DND-41 (cell line): ENCODE data around the gene XRN2.

Experiments used
- ATAC-seq: fragments of 200-7000 bp; cut with Tn5 transposase; 3 replicates; pipeline ENCODE4 v1.9.1; 2021; ENCODE audit warnings: low read depth; ENCODE audit not compliant: insufficient read depth
- DNase-seq: peaks from one replicate; pipeline ENCODE4 v3.0.0-alpha.2; 2020
- H2AFZ ChIP-seq: 2 replicates; pipeline ENCODE4 v1.6.0; 2012; ENCODE audit warnings: low read depth, low read length
- H3K27ac ChIP-seq: 2 replicates; pipeline ENCODE4 v1.5.1; 2012; ENCODE audit warnings: low read length, inconsistent platforms
- H3K27me3 ChIP-seq: fragments of 200-600 bp; sonication (generic); 2 replicates; pipeline ENCODE4 v1.6.0; 2012; ENCODE audit warnings: low read length, mild to moderate bottlenecking, inconsistent platforms; ENCODE audit not compliant: insufficient read depth, poor library complexity
- H3K36me3 ChIP-seq: 2 replicates; pipeline ENCODE4 v1.5.1; 2012; ENCODE audit warnings: low read length, inconsistent platforms; ENCODE audit not compliant: insufficient read depth
- H3K4me1 ChIP-seq: 2 replicates; pipeline ENCODE4 v1.5.1; 2012; ENCODE audit warnings: mild to moderate bottlenecking, low read length; ENCODE audit not compliant: insufficient read depth
- H3K4me2 ChIP-seq: 2 replicates; pipeline ENCODE4 v1.6.0; 2012; ENCODE audit warnings: mild to moderate bottlenecking, moderate library complexity, low read length, inconsistent platforms; ENCODE audit not compliant: insufficient read depth
- H3K4me3 ChIP-seq, 2 experiments: fragments of 200-600 bp in 1 of 2; shearing (Covaris generic) in 1 of 2; 2 replicates each; pipeline ENCODE4 v1.5.1; 2012 to 2016; ENCODE audit warnings: inconsistent platforms in 2 of 2, low read length in 2 of 2, mild to moderate bottlenecking in 2 of 2, low read depth in 1 of 2, moderate library complexity in 1 of 2
- H3K79me2 ChIP-seq: 2 replicates; pipeline ENCODE4 v1.6.0; 2012; ENCODE audit warnings: low read length, inconsistent platforms; ENCODE audit not compliant: insufficient read depth
- H3K9ac ChIP-seq: 2 replicates; pipeline ENCODE4 v1.6.0; 2012; ENCODE audit warnings: low read depth, mild to moderate bottlenecking, inconsistent platforms, low read length, moderate library complexity
- H3K9me3 ChIP-seq: 2 replicates; pipeline ENCODE4 v1.5.1; 2012; ENCODE audit warnings: low read length, moderate library complexity, mild to moderate bottlenecking, inconsistent platforms; ENCODE audit not compliant: insufficient read depth, severe bottlenecking
- H4K20me1 ChIP-seq: 2 replicates; pipeline ENCODE4 v1.6.0; 2012; ENCODE audit warnings: low read length; ENCODE audit not compliant: insufficient read depth
- EZH2 ChIP-seq: IDR thresholded peaks from 3 replicates; pipeline ENCODE4 v1.6.1; 2012; ENCODE audit warnings: borderline replicate concordance, low read depth, mild to moderate bottlenecking, moderate library complexity, low read length, inconsistent platforms; ENCODE audit not compliant: severe bottlenecking
- TF ChIP-seq, protein P1 (sequence below): IDR thresholded peaks from 2 replicates; pipeline ENCODE4 v1.5.1; 2012; ENCODE audit warnings: borderline replicate concordance, low read length, moderate library complexity, mild to moderate bottlenecking; ENCODE audit not compliant: poor library complexity, severe bottlenecking; ENCODE audit errors: extremely low read depth

Gene XRN2

DNA sequence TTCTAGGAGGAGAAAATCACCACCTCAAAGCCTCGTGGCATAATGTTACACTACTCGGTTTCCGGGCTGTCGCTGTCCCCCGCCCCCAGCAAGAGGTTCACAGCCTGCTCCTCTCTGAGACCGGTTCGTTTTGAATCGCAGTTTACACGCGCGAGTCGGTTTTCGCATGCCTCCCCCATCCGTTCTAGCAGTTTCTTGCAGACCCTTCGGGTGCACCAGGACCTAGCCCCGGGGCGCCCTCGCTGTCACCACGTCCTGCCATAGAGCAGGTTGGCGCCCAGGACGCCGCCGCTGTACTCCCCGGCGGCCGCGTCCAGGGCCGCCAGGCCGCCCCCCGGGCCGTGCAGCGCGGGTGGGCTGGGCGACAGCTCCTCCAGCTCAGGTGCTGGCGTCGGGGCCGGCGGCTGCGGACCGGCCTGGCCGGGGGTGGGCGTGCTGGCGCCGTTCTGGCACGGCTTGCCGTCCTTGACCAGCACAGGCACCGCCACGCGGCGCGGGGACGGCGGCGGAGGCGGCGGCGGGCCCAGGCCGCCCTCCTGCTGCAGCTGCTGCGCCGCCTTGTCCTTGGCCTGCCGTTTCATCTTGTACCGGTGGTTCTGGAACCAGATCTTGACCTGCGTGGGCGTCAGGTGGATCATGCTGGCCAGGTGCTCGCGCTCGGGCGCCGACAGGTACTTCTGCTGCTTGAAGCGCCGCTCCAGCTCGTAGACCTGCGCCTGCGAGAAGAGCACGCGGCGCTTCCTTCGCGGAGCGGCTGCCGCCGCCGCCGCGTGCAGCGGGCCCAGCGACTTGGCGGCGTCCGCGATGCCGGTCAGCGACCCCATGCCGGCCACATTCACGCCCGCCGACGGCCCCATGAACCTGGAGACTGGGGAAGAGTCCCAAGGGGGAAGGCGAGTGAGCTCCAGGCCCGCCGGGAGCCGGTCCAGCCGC is 92.8 kb downstream of the XRN2 start:
- H3K4me2 ChIP-seq, result no peak overlapping the region
- peaks cover 15% of the 10 kb centered on the region for H3K27me3 ChIP-seq
- no peak for DNase-seq
- H3K9me3 ChIP-seq, result no peaks in the 10 kb centered on the region
- H3K79me2 ChIP-seq, result no peaks in the 10 kb centered on the region
- H4K20me1 ChIP-seq, result no peaks in the 10 kb centered on the region
- TF ChIP-seq, protein P1, sequence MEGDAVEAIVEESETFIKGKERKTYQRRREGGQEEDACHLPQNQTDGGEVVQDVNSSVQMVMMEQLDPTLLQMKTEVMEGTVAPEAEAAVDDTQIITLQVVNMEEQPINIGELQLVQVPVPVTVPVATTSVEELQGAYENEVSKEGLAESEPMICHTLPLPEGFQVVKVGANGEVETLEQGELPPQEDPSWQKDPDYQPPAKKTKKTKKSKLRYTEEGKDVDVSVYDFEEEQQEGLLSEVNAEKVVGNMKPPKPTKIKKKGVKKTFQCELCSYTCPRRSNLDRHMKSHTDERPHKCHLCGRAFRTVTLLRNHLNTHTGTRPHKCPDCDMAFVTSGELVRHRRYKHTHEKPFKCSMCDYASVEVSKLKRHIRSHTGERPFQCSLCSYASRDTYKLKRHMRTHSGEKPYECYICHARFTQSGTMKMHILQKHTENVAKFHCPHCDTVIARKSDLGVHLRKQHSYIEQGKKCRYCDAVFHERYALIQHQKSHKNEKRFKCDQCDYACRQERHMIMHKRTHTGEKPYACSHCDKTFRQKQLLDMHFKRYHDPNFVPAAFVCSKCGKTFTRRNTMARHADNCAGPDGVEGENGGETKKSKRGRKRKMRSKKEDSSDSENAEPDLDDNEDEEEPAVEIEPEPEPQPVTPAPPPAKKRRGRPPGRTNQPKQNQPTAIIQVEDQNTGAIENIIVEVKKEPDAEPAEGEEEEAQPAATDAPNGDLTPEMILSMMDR, result no peak
- no peak for TF ChIP-seq EZH2
- H3K4me3 ChIP-seq, result no peak overlapping the region
- H2AFZ ChIP-seq, result no peak overlapping the region
- H3K27ac ChIP-seq, result no peak overlapping the region
- no peaks in the 10 kb centered on the region for H3K4me1 ChIP-seq
- H3K9ac ChIP-seq, result no peak overlapping the region
- ATAC-seq, result no peak
- no peaks in the 10 kb centered on the region for H3K36me3 ChIP-seq

DNA sequence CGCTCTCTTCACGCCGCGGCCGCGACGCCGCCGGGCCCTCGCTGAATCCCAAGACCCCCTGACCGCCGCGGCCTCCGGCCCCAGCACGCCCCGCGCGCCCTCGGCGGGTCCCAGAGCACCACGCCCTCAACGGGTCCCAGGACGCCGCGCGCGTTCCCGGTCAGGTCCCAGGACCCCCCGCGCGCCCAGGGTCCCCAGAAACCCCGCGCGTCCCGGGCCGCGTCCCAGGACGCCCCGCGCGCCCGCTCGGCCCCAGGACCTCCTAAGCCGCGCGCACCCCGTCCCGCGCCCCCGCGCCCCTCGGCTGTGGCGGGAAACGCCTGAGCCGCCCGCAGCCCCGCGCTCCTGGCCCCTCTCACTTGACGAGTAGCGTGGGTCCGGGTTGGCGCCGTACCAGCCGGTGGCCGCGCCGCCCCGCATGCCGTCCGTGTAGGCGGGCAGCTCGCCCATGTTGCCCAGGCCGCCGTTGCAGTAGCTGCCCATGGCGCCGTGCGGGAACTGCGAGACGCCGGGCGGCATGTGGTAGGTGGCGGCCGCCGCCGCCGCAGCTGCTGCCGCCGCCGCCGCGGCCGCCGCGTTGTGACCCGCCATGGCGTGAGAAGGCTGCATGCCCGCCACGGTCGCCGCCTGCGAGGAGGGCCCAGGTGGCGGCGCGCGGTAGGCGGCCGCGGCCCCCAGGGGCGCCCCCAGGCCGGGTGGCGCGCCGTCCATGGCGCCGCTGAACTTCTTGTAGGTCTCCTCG is 93.6 kb downstream of the XRN2 start:
- no peaks in the 10 kb centered on the region for H3K4me1 ChIP-seq
- H3K9ac ChIP-seq, result no peak overlapping the region
- H3K27ac ChIP-seq, result no peak overlapping the region
- ATAC-seq, result no peak
- no peak overlapping the region for H2AFZ ChIP-seq
- DNase-seq, result no peak
- H3K4me3 ChIP-seq, result no peak overlapping the region
- no peak overlapping the region for H3K4me2 ChIP-seq
- no peaks in the 10 kb centered on the region for H4K20me1 ChIP-seq
- no peaks in the 10 kb centered on the region for H3K36me3 ChIP-seq
- H3K79me2 ChIP-seq, result no peaks in the 10 kb centered on the region
- H3K9me3 ChIP-seq, result no peaks in the 10 kb centered on the region
- H3K27me3 ChIP-seq, result peaks cover 16% of the 10 kb centered on the region
- no peak for TF ChIP-seq EZH2
- TF ChIP-seq, protein P1, result no peak

DNA sequence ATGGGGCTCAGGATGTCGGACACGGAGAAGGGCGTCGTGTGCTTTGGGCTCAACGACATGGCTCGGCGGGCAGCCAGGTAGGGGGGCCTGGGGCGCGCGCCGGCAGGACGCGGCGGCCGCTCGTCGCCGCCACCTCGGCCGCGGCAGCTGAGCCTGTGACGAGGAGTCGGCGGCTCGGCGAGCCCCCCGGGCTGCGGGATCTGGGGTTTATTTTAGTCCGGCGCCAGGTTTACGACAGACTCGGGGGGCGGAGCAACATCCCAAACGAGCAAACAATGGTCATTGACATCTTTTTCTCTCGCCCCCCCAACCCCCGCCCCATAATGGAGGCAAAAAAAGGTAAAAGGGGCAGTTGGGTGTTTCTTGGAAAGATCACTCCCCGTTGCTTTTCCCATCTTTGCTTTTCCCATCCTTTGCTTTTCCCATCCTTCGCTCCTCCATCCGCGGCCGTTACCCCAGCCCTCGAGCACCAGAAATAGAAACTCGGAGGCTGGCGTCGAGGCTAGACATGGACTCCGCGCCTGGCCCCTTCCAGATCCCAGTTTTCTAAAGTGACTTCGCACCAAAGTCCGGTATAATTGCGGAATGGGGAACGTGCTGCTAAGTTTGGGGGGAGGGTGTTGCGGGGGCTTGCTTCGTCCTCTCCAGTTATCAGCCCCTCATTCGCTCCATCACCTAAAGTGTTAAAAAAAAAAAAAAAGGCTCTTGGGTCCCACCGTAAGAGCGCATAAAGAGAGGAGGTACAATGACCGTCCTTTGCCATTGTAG is 94.4 kb downstream of the XRN2 start, which contains the start of gene NKX2-4:
Gene NKX2-4, minus strand, starts transcription at position 186 of the 768 bp plus-strand sequence. Its CDS starts 127 bp downstream, at position 59.
- no peaks in the 10 kb centered on the region for H4K20me1 ChIP-seq
- H3K9me3 ChIP-seq, result no peaks in the 10 kb centered on the region
- H3K4me3 ChIP-seq, result no peak within 1 kb of the TSS
- ATAC-seq (no peak), DNase-seq (no peak)
- no peak within 1 kb of the TSS for H3K9ac ChIP-seq
- no peak for TF ChIP-seq EZH2
- TF ChIP-seq, protein P1, result no peak
- no peak within 1 kb of the TSS for H3K4me2 ChIP-seq
- H2AFZ ChIP-seq, result no peak within 1 kb of the TSS
- H3K36me3 ChIP-seq, result no peaks in the 10 kb centered on the region
- peaks cover 18% of the 10 kb centered on the region for H3K27me3 ChIP-seq
- no peaks in the 10 kb centered on the region for H3K4me1 ChIP-seq
- no peak within 1 kb of the TSS for H3K27ac ChIP-seq
- no peaks in the 10 kb centered on the region for H3K79me2 ChIP-seq
